ENCODE measurements around the gene SATB2.
A peak's percentile ranks its signal among the peaks of the same experiment; 100 is the strongest.

Gene SATB2

GRCh38 chr2:199488772-199489400, 31.1 kb upstream of the SATB2 start:
- TF ChIP-seq CTCF (IDR thresholded peaks at IDR 0.05; ENCODE audit: borderline replicate concordance, control extremely low read depth, extremely low read depth, insufficient read depth, missing control alignments), result peak; percentile 61
- in situ Hi-C loops (cut with MboI; ENCODE audit: low sequenced_read_pairs, unreplicated experiment), result loop anchor here (25.0 kb wide), 2 partner anchors 248 to 1177 kb away; no protein-coding TSS in a partner anchor
- DNase-seq (ENCODE audit: low spot score), result peak; percentile 65

GRCh38 chr2:199485732-199486335, 28.1 kb upstream of the SATB2 start:
- in situ Hi-C loops (cut with MboI; ENCODE audit: low sequenced_read_pairs, unreplicated experiment), result loop anchor here (25.0 kb wide), 2 partner anchors 251 to 1174 kb away; no protein-coding TSS in a partner anchor
- peak; percentile 49 for DNase-seq (ENCODE audit: low spot score)
- peak; percentile 56 for TF ChIP-seq CTCF (IDR thresholded peaks at IDR 0.05; ENCODE audit: borderline replicate concordance, control extremely low read depth, extremely low read depth, insufficient read depth, missing control alignments)

GRCh38 chr2:199484927-199485326, 27.2 kb upstream of the SATB2 start:
- in situ Hi-C loops (cut with MboI; ENCODE audit: low sequenced_read_pairs, unreplicated experiment), result loop anchor here (25.0 kb wide), 2 partner anchors 252 to 1173 kb away; no protein-coding TSS in a partner anchor
- DNase-seq (ENCODE audit: low spot score), result no peak

GRCh38 chr2:199480966-199481365, 23.2 kb upstream of the SATB2 start:
- no peak for DNase-seq (ENCODE audit: low spot score)
- TF ChIP-seq CTCF (IDR thresholded peaks at IDR 0.05; ENCODE audit: borderline replicate concordance, control extremely low read depth, extremely low read depth, insufficient read depth, missing control alignments), result no peak
- in situ Hi-C loops (cut with MboI; ENCODE audit: low sequenced_read_pairs, unreplicated experiment), result loop anchor here (25.0 kb wide), 2 partner anchors 256 to 1169 kb away; no protein-coding TSS in a partner anchor

More at GRCh38 chr2:199484927-199485326, 27.2 kb upstream of the SATB2 start:
- no peak for TF ChIP-seq CTCF (IDR thresholded peaks at IDR 0.05; ENCODE audit: borderline replicate concordance, control extremely low read depth, extremely low read depth, insufficient read depth, missing control alignments)

- TF ChIP-seq CTCF (IDR thresholded peaks at IDR 0.05; ENCODE audit: borderline replicate concordance, control extremely low read depth, extremely low read depth, insufficient read depth, missing control alignments), result no peak
- in situ Hi-C loops (cut with MboI; ENCODE audit: low sequenced_read_pairs, unreplicated experiment), result loop anchor here (25.0 kb wide), 2 partner anchors 260 to 1165 kb away; no protein-coding TSS in a partner anchor
These were observed 19.6 kb upstream of the SATB2 start for GRCh38 chr2:199477277-199477834.

GRCh38 chr2:199471443-199472057, 13.8 kb upstream of the SATB2 start:
- peak; percentile 57 for DNase-seq (ENCODE audit: low spot score)
- peak; percentile 14 for TF ChIP-seq CTCF (IDR thresholded peaks at IDR 0.05; ENCODE audit: borderline replicate concordance, control extremely low read depth, extremely low read depth, insufficient read depth, missing control alignments)
- in situ Hi-C loops (cut with MboI; ENCODE audit: low sequenced_read_pairs, unreplicated experiment), result no loop called here

More at GRCh38 chr2:199477277-199477834, 19.6 kb upstream of the SATB2 start:
- DNase-seq (ENCODE audit: low spot score), result no peak

Measured in GM13976 (cell line).